HG03064 (cell line): ENCODE data around the gene DNAJC15.
"Not testable (repeated sequence)": the region's sequence is repeated elsewhere in the genome, so short reads cannot be mapped to it uniquely, and the experiment has no call there.

ENCODE experiments used
- ATAC-seq: cut with Tn5 transposase; IDR thresholded peaks from one replicate; pipeline ENCODE4 v1.9.1; 2021; ENCODE audit warnings: low read depth; ENCODE audit not compliant: unreplicated experiment

DNAJC15 gene

GRCh38 chr13:43023289-43023963 lies at the start of gene DNAJC15:
DNAJC15 (plus strand) TSS chr13:43023586; CDS start chr13:43023627, 41 bp downstream.
- ATAC-seq, result peak; percentile 78

GRCh38 chr13:42976066-42976465 lies 47.3 kb upstream of the DNAJC15 start:
- ATAC-seq, result no peak

GRCh38 chr13:42977219-42977659 lies 46.1 kb upstream of the DNAJC15 start:
- no peak for ATAC-seq

GRCh38 chr13:42981317-42981716 lies 42.1 kb upstream of the DNAJC15 start:
- no peak for ATAC-seq

GRCh38 chr13:42981853-42982252 lies 41.5 kb upstream of the DNAJC15 start:
- no peak for ATAC-seq

GRCh38 chr13:42984026-42984425 lies 39.4 kb upstream of the DNAJC15 start:
- ATAC-seq, result no peak

- ATAC-seq, result no peak
Observed at GRCh38 chr13:42984691-42985090, 38.7 kb upstream of the DNAJC15 start.

- no peak for ATAC-seq
Observed at GRCh38 chr13:42985312-42986175, 37.8 kb upstream of the DNAJC15 start.

- no peak for ATAC-seq
Observed at GRCh38 chr13:42986176-42986574, 37.2 kb upstream of the DNAJC15 start.

GRCh38 chr13:42990291-42991232 lies 32.8 kb upstream of the DNAJC15 start:
- ATAC-seq, result no peak

- not testable (repeated sequence) for ATAC-seq
Observed at GRCh38 chr13:42991233-42991897, 32.0 kb upstream of the DNAJC15 start.

- ATAC-seq, result peak; percentile 65
Observed at GRCh38 chr13:42991898-42992763, 31.3 kb upstream of the DNAJC15 start, which contains the start of gene EPSTI1. EPSTI1 (minus strand) TSS chr13:42992241; CDS start chr13:42992165, 76 bp downstream.

- ATAC-seq, result peak; percentile 5
Observed at GRCh38 chr13:42992764-42993122, 30.6 kb upstream of the DNAJC15 start.

- ATAC-seq, result no peak
Observed at GRCh38 chr13:42994878-42995277, 28.5 kb upstream of the DNAJC15 start.

- ATAC-seq, result no peak
Observed at GRCh38 chr13:42996584-42996983, 26.8 kb upstream of the DNAJC15 start.

- ATAC-seq, result no peak
Observed at GRCh38 chr13:42997381-42997780, 26.0 kb upstream of the DNAJC15 start.

GRCh38 chr13:42999491-42999890 lies 23.9 kb upstream of the DNAJC15 start:
- ATAC-seq, result no peak

- ATAC-seq, result no peak
Observed at GRCh38 chr13:43000676-43001075, 22.7 kb upstream of the DNAJC15 start.

- ATAC-seq, result no peak
Observed at GRCh38 chr13:43002021-43002420, 21.4 kb upstream of the DNAJC15 start.
